Dermis blood vessel endothelial cell (primary cell): ENCODE data around the gene PCDHGB4. TPM values are rescaled to one million over a fixed set of nuclear protein-coding genes. Genes with fewer than 3 reads are reported as not detected.
"Not testable (repeated sequence)": the region's sequence is repeated elsewhere in the genome, so short reads cannot be mapped to it uniquely, and the experiment has no call there.

Experiments used
- DNase-seq: peaks from one replicate; pipeline ENCODE4 v3.0.0; 2010
- total RNA-seq: library from RNA; depleted of rRNA; stranded (reverse); fragments of >200 nt; gene quantifications from 2 replicates; pipeline ENCODE4 v1.2.3, GENCODE V29; 2014

Gene PCDHGB4
- total RNA-seq, 1 donor from 2014 or later, result 14.5 TPM

DNA sequence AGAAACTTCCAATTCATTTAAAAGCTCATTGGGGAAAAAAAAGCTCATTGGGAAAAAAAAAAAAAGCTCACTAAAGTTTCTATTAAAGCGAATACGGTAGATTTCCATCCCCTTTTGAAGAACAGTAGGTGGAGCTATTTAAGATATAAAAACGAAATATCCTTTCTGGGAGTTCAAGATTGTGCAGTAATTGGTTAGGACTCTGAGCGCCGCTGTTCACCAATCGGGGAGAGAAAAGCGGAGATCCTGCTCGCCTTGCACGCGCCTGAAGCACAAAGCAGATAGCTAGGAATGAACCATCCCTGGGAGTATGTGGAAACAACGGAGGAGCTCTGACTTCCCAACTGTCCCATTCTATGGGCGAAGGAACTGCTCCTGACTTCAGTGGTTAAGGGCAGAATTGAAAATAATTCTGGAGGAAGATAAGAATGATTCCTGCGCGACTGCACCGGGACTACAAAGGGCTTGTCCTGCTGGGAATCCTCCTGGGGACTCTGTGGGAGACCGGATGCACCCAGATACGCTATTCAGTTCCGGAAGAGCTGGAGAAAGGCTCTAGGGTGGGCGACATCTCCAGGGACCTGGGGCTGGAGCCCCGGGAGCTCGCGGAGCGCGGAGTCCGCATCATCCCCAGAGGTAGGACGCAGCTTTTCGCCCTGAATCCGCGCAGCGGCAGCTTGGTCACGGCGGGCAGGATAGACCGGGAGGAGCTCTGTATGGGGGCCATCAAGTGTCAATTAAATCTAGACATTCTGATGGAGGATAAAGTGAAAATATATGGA, 43.0 kb downstream of the PCDHGB4 start, which contains the start of gene PCDHGA12:
TSS of gene PCDHGA12 (plus strand) at position 176 of the 782 bp plus-strand sequence. CDS start at position 429, 253 bp downstream.
- DNase-seq, result peak; percentile 87

DNA sequence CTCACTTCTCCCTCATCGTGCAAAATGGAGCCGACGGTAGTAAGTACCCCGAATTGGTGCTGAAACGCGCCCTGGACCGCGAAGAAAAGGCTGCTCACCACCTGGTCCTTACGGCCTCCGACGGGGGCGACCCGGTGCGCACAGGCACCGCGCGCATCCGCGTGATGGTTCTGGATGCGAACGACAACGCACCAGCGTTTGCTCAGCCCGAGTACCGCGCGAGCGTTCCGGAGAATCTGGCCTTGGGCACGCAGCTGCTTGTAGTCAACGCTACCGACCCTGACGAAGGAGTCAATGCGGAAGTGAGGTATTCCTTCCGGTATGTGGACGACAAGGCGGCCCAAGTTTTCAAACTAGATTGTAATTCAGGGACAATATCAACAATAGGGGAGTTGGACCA, 43.8 kb downstream of the PCDHGB4 start:
- peak; percentile 57 for DNase-seq

DNA sequence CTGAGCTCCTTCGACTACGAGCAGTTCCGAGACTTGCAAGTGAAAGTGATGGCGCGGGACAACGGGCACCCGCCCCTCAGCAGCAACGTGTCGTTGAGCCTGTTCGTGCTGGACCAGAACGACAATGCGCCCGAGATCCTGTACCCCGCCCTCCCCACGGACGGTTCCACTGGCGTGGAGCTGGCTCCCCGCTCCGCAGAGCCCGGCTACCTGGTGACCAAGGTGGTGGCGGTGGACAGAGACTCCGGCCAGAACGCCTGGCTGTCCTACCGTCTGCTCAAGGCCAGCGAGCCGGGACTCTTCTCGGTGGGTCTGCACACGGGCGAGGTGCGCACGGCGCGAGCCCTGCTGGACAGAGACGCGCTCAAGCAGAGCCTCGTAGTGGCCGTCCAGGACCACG, 44.8 kb downstream of the PCDHGB4 start:
- not testable (repeated sequence) for DNase-seq

DNA sequence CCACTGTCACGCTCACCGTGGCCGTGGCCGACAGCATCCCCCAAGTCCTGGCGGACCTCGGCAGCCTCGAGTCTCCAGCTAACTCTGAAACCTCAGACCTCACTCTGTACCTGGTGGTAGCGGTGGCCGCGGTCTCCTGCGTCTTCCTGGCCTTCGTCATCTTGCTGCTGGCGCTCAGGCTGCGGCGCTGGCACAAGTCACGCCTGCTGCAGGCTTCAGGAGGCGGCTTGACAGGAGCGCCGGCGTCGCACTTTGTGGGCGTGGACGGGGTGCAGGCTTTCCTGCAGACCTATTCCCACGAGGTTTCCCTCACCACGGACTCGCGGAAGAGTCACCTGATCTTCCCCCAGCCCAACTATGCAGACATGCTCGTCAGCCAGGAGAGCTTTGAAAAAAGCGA, 45.2 kb downstream of the PCDHGB4 start:
- DNase-seq, result not testable (repeated sequence)

DNA sequence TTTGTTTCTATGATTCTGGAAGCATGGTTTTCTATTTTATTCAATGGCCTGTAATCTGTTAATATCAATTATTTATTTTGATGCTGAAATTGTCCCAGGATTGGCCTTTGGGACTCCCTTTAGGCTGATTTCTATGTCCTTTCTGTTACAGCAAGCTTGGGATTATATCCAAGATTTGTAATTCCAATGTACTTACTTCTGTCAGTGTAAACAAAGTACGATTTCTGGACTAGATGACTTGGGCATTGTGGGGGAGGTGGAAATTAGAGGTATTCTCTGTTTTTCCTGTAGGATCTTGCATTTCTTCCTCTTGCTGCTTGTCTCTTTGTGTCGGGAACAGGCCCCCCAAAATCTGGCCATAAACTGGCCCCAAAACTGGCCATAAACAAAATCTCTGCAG, 46.5 kb downstream of the PCDHGB4 start:
- DNase-seq, result no peak

DNA sequence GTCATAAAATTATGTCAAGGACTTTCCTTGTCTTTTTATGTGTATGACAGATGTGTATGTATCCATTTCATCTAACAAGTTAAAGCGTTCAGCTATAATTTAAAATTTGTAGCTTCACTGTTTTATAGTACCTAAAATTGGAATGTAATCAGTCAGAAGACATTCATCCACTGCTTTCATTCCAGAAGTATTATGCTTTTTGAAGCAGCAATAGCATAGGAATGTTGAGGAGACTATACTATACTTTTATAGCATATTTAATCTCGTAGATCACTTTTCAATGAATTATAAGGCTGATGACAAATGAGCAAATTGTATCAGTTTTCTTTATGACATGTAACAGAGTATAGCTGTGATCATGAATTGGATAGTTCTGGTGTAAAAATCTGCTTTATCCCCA, 49.7 kb downstream of the PCDHGB4 start:
- no peak for DNase-seq

DNA sequence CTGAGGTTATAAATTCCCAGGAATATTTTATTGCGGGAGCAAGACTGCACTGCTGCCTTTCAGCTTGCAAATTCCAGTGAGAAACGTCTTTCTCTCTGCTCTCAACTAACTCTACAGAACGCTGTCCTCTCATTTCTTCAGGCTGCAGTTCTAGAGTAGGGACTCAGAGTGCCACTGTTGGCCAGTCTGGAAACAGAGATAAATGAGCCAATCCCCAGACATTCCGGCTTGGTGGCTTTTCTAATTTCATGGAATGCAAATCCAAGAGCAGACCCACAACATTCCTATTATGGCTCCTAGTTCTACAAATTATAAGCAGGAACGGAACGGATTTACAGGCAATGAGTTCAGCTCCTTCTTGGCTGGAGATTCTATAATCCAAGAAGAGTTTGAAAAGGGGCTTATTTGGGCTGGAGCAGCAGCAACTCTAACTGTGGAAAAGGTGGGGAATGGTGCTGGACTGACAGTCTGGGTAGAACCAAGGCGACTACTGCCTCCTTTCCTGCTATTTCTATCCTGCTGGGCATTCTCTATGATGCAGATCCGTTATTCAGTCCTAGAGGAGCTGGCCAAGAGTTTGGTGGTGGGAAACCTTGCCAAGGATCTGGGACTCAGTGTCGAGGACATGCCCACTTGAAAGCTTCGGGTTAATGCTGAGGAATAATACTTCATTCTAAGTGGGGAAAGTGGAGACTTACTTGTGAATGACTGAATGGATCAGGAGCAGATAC, 52.1 kb downstream of the PCDHGB4 start:
- DNase-seq, result no peak

Other genes with a start within 250 kb of the PCDHGB4 start
- 0.05 and 0.17 TPM in 2 replicates for gene PCDHB6, start 237.6 kb upstream of the PCDHGB4 start, total RNA-seq
- 0.68 and 0.74 TPM in 2 replicates for gene PCDHB7, start 215.1 kb upstream of the PCDHGB4 start, total RNA-seq
- 0.14 and 0.34 TPM in 2 replicates for gene PCDHB8, start 209.9 kb upstream of the PCDHGB4 start, total RNA-seq
- 0.17 and 0.23 TPM in 2 replicates for gene PCDHB16, start 205.3 kb upstream of the PCDHGB4 start, total RNA-seq
- 0.14 and 0.17 TPM in 2 replicates for gene PCDHB9, start 200.5 kb upstream of the PCDHGB4 start, total RNA-seq
- 0.51 and 0.70 TPM in 2 replicates for gene PCDHB10, start 195.3 kb upstream of the PCDHGB4 start, total RNA-seq
- gene PCDHB11, start 188.1 kb upstream of the PCDHGB4 start, total RNA-seq, result 0.17 and 0.19 TPM in 2 replicates
- 0.47 and 0.68 TPM in 2 replicates for gene PCDHB12, start 179.0 kb upstream of the PCDHGB4 start, total RNA-seq
- gene PCDHB13, start 173.8 kb upstream of the PCDHGB4 start, total RNA-seq, result 1.4 TPM in 2 replicates
- 0.98 and 1.0 TPM in 2 replicates for gene PCDHB14, start 164.4 kb upstream of the PCDHGB4 start, total RNA-seq
- 0.65 and 1.0 TPM in 2 replicates for gene PCDHB15, start 142.3 kb upstream of the PCDHGB4 start, total RNA-seq
- gene SLC25A2, start 83.6 kb upstream of the PCDHGB4 start, total RNA-seq, result 0.09 and 0.34 TPM in 2 replicates
- 60.6 and 78.3 TPM in 2 replicates for gene TAF7, start 66.9 kb upstream of the PCDHGB4 start, total RNA-seq
- gene PCDHGA1, start 57.2 kb upstream of the PCDHGB4 start, total RNA-seq, result 0.33 and 0.34 TPM in 2 replicates
- gene PCDHGA2, start 48.9 kb upstream of the PCDHGB4 start, total RNA-seq, result 1.4 TPM in 2 replicates
- 0.70 and 1.2 TPM in 2 replicates for gene PCDHGA3, start 43.9 kb upstream of the PCDHGB4 start, total RNA-seq
- gene PCDHGB1, start 37.6 kb upstream of the PCDHGB4 start, total RNA-seq, result 1.4 and 1.5 TPM in 2 replicates
- gene PCDHGA4, start 32.7 kb upstream of the PCDHGB4 start, total RNA-seq, result 2.2 and 3.4 TPM in 2 replicates
- 0.51 and 1.7 TPM in 2 replicates for gene PCDHGB2, start 27.7 kb upstream of the PCDHGB4 start, total RNA-seq
- gene PCDHGA5, start 23.5 kb upstream of the PCDHGB4 start, total RNA-seq, result 0.74 and 0.85 TPM in 2 replicates
- gene PCDHGB3, start 17.5 kb upstream of the PCDHGB4 start, total RNA-seq, result 3.6 and 3.7 TPM in 2 replicates
- 2.2 TPM in 2 replicates for gene PCDHGA6, start 13.8 kb upstream of the PCDHGB4 start, total RNA-seq
- 1.0 and 1.3 TPM in 2 replicates for gene PCDHGA7, start 5.0 kb upstream of the PCDHGB4 start, total RNA-seq
- gene PCDHGA8, start 4.9 kb downstream of the PCDHGB4 start, total RNA-seq, result 0.74 and 1.4 TPM in 2 replicates
- gene PCDHGB5, start 10.2 kb downstream of the PCDHGB4 start, total RNA-seq, result 11.9 and 16.7 TPM in 2 replicates
- 2.9 and 3.6 TPM in 2 replicates for gene PCDHGA9, start 15.1 kb downstream of the PCDHGB4 start, total RNA-seq
- gene PCDHGB6, start 20.3 kb downstream of the PCDHGB4 start, total RNA-seq, result 2.9 and 3.7 TPM in 2 replicates
- gene PCDHGA10, start 25.3 kb downstream of the PCDHGB4 start, total RNA-seq, result 4.7 and 6.0 TPM in 2 replicates
- 10.2 and 11.9 TPM in 2 replicates for gene PCDHGB7, start 30.0 kb downstream of the PCDHGB4 start, total RNA-seq
- gene PCDHGA11, start 33.4 kb downstream of the PCDHGB4 start, total RNA-seq, result 6.8 and 10.6 TPM in 2 replicates
- gene PCDHGA12, start 42.8 kb downstream of the PCDHGB4 start, total RNA-seq, result 4.1 and 4.6 TPM in 2 replicates
- 19.4 and 25.1 TPM in 2 replicates for gene PCDHGC3, start 88.3 kb downstream of the PCDHGB4 start, total RNA-seq
- gene PCDHGC4, start 97.3 kb downstream of the PCDHGB4 start, total RNA-seq, result 1.2 and 1.5 TPM in 2 replicates
- gene PCDHGC5, start 101.4 kb downstream of the PCDHGB4 start, total RNA-seq, result 0.56 and 1.5 TPM in 2 replicates
- 42.2 and 91.9 TPM in 2 replicates for gene DIAPH1, start 231.3 kb downstream of the PCDHGB4 start, total RNA-seq
- gene HDAC3, start 249.2 kb downstream of the PCDHGB4 start, total RNA-seq, result 43.7 and 45.0 TPM in 2 replicates
- 3.9 and 9.9 TPM in 2 replicates for gene RELL2, start 249.3 kb downstream of the PCDHGB4 start, total RNA-seq